ENCODE data around the gene NKG7.
"Not testable (repeated sequence)": the region's sequence is repeated elsewhere in the genome, so short reads cannot be mapped to it uniquely, and the experiment has no call there.

Gene NKG7, protein sequence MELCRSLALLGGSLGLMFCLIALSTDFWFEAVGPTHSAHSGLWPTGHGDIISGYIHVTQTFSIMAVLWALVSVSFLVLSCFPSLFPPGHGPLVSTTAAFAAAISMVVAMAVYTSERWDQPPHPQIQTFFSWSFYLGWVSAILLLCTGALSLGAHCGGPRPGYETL

DNA sequence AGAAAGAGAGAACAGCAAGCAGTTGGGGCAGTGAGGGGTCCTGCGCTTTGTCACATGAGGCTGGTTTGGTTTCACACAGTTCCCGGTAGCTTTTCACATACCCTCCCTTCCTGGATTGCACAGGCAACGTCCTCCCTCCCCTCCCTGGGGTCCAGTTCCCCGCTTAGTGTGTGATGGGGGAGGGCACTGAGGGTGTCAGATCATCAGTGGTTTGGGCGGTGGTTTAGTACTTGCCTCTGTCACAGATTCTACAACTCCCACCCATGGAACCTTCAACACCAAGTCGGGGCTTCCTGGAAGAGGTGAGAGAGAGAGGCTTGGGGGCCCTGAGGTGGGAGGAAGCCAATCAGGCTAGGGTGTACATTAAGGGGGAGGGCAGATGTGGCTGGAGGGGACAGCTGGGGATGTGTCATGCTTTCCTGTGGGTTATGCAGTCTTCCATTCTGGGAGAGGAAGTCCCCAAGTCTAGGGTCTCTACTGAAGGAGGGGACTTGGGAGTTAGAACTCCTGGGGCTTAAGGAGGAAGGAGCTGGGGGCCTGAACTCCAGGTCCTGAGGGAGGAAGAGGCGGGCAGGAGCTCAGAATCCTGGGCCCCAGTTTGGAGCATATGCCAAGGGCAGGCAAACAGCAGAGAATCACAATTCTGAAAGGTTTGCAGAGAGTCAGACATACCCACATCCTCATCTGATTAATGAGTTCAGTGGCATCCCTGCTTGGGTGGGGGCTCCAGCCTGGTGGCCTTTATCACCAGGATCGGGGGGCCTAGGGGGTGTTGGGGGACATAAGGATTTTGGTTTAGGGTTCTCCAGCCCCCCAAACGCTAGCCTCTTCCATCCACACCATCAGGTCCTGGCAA, at the start of gene NKG7:
Gene NKG7, minus strand, starts transcription at position 6 of the 856 bp plus-strand sequence. CDS start 119 bp downstream, outside the sequence.
- FAIRE-seq (no peak), DNase-seq (ENCODE audit: insufficient read length, low spot score) (no peak)
- TF ChIP-seq, protein P1, sequence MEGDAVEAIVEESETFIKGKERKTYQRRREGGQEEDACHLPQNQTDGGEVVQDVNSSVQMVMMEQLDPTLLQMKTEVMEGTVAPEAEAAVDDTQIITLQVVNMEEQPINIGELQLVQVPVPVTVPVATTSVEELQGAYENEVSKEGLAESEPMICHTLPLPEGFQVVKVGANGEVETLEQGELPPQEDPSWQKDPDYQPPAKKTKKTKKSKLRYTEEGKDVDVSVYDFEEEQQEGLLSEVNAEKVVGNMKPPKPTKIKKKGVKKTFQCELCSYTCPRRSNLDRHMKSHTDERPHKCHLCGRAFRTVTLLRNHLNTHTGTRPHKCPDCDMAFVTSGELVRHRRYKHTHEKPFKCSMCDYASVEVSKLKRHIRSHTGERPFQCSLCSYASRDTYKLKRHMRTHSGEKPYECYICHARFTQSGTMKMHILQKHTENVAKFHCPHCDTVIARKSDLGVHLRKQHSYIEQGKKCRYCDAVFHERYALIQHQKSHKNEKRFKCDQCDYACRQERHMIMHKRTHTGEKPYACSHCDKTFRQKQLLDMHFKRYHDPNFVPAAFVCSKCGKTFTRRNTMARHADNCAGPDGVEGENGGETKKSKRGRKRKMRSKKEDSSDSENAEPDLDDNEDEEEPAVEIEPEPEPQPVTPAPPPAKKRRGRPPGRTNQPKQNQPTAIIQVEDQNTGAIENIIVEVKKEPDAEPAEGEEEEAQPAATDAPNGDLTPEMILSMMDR (IDR thresholded peaks at IDR 0.05; ENCODE audit: insufficient read depth, missing control alignments) = no peak

DNA sequence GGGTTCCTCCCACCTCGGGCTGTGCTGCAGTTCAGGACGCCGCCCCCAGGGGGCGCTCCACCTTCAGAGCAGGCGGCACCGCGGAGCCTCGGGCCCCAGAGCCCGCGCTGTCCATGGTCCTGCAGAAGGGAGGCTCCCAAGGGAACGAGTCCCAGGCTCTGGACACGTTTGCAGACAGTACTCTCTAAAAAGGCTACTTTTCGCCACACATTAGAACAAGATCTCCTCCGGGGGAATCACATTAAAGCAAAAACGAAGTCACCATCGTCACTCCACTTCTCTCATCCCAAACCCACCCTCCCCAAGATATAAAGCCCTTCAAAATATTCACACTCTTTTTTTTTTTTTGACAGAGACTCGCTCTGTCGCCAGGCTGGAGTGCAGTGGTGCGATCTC, 49.6 kb upstream of the NKG7 start:
- DNase-seq (ENCODE audit: insufficient read length, low spot score) (peak; percentile 55), FAIRE-seq (no peak)
- TF ChIP-seq, protein P1 (IDR thresholded peaks at IDR 0.05; ENCODE audit: insufficient read depth, missing control alignments) = peak; percentile 74

DNA sequence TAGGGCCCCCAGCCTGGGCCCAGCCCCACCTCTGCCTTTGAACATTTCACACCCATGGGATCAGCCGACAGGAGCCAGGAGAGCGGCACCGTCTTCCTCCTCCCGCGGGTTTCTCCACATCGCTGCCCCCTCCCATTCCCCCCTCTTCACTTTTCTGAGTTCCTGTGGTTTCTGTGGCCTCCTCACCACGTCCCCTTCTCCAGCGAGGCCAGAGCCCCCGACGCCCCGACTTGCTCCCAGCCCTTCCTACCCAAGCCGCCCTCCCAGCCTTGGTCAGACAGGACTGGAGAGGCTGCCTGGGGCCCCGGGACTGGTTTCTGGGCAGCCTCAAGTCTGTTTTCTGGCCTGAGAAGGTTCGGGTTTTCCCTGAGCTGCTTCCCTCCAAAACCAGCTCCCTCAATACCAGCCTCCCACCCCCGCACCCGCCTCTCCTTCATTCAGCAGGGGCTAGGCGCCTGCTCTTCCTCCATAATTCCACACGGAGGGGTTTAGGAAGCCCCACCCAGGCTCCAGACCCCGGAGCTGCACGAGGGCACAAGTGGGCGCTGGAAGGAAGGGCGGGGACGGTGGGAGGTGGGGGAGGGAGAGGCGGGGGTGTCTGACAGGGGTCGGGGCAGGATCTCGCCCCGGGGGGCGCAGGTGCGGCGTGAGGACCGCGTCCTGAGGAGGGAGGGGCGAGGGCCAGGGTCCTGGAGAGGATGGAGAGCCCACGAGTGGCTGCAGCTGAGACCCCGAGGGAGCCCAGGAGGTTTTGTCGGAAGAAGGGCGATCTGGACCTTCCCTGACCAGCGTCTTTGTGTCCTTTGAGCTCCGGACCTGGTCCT, 49.0 kb upstream of the NKG7 start:
- DNase-seq (ENCODE audit: insufficient read length, low spot score) (no peak), FAIRE-seq (no peak)
- TF ChIP-seq, protein P1 (IDR thresholded peaks at IDR 0.05; ENCODE audit: insufficient read depth, missing control alignments) = no peak

DNA sequence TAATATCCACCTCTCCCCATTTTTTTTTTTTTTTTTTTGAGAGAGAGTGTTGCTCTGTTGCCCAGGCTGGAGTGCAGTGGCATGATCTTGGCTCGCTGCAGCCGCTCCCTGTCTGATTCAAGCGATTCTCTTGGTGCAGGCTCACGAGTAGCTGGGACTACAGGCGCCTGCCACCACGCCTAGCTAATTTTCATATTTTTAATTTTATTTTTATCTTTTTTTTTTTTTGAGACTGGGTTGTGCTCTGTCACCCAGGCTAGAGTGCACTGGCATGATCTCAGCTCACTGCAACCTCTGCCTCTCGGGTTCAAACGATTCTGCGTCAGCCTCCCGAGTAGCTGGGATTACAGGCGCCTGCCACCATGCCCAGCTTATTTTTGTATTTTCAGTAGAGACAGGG, 48.1 kb upstream of the NKG7 start:
- not testable (repeated sequence) for FAIRE-seq; DNase-seq (ENCODE audit: insufficient read length, low spot score)

DNA sequence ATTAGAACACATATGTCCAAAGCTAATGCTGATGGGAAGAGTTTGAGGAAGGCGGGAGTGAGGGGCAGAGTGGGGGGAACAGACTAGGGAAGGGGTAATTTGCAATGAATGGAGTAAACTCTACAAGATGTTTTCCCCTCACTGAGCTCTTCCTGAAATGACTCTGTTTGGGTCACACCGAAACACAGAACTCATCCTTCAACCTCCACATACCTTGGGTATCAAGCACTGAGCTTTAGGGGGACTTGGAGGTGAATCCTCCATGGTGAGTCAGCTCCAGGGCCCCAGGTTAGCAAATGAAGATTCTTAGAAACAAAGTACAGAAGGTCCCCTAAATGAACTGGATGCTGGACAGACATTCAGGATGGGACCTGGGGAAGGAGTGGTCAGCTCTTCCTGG, 46.3 kb upstream of the NKG7 start:
- TF ChIP-seq, protein P1 (IDR thresholded peaks at IDR 0.05; ENCODE audit: insufficient read depth, missing control alignments) = no peak
- DNase-seq (ENCODE audit: insufficient read length, low spot score) (no peak), FAIRE-seq (no peak)

DNA sequence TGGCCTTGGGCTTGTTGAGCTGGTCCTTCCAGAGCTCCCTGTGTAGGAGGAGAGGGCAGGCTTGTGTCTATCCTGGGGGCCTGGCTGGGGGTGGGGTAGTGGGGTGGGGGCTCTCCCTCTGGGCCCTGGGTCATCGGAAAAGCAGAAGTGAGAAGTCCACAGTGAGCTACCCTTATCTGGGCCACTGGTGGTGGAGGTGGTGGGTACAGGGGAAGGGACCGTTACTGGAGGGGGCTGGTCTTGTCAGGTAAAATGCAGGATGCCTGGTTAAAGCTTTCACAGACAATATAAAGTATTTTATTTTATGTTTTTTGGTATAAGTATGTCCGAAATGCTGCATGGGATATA, 45.3 kb upstream of the NKG7 start:
- DNase-seq (ENCODE audit: insufficient read length, low spot score) (no peak), FAIRE-seq (no peak)
- TF ChIP-seq, protein P1 (IDR thresholded peaks at IDR 0.05; ENCODE audit: insufficient read depth, missing control alignments) = no peak

DNA sequence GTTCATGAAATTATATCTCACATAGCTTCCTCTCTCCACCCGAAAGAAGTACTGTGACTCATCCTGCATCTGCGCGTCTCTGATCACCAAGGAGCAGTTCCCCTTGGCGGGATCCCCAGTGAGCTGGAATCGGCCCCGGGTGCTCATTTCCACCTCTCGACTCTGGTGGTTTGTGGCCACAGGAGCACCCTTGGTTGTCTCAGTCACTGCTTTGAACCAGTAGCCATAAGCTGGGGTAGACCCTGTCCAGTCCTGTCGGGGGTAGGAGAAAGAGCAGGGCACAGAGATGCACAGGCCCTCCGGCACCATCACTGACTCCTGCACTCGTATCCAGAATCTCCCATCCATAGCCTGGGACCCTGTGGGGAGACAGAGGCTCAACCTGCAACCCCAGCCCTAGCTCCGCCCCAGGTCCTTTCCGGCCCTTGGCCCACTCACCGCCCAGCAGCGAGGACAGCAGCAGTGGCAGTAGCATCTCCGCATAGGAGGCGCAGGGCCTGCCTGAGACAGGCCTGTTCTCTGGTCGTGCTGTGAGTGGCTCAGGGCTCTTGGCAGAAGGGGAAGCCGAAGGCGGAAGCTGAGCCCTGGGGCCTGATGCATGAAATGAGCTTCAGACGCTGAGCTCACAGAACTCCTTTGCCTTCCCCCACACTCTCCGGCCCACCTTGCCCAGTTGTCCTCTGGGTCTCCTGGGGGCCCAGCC, 44.8 kb upstream of the NKG7 start, which contains the start of gene SIGLEC10:
Gene SIGLEC10, minus strand, starts transcription at position 536 of the 703 bp plus-strand sequence. Its CDS starts 61 bp downstream, at position 475.
- DNase-seq (ENCODE audit: insufficient read length, low spot score) = no peak
- FAIRE-seq = no peak
- TF ChIP-seq, protein P1 (IDR thresholded peaks at IDR 0.05; ENCODE audit: insufficient read depth, missing control alignments) = no peak

DNA sequence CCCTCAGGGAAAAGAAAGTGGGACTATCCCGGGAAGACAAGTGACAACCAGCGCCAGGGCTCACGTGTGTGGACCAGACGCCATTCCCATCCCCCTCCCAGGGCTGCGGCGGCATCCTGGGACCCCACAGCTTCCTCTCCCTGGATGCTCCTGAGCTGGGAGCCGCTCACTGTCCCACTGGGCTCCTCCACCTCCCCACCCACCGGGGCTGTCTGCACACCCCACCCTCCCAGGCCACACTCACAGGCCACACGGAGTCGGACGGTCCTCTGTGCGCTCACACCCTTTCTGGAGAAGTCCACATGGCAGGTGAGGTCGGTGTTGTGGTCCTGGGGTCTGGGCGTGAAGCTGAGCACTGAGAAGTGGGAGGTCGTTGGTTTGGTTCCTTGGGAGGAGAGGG, 44.0 kb upstream of the NKG7 start:
- not testable (repeated sequence) for FAIRE-seq; DNase-seq (ENCODE audit: insufficient read length, low spot score)

All from D721Med (cell line).